Measurements from ENCODE around the gene TCL1A.
"Not testable (repeated sequence)": the region's sequence is repeated elsewhere in the genome, so short reads cannot be mapped to it uniquely, and the experiment has no call there.

TCL1A gene, protein sequence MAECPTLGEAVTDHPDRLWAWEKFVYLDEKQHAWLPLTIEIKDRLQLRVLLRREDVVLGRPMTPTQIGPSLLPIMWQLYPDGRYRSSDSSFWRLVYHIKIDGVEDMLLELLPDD

DNA sequence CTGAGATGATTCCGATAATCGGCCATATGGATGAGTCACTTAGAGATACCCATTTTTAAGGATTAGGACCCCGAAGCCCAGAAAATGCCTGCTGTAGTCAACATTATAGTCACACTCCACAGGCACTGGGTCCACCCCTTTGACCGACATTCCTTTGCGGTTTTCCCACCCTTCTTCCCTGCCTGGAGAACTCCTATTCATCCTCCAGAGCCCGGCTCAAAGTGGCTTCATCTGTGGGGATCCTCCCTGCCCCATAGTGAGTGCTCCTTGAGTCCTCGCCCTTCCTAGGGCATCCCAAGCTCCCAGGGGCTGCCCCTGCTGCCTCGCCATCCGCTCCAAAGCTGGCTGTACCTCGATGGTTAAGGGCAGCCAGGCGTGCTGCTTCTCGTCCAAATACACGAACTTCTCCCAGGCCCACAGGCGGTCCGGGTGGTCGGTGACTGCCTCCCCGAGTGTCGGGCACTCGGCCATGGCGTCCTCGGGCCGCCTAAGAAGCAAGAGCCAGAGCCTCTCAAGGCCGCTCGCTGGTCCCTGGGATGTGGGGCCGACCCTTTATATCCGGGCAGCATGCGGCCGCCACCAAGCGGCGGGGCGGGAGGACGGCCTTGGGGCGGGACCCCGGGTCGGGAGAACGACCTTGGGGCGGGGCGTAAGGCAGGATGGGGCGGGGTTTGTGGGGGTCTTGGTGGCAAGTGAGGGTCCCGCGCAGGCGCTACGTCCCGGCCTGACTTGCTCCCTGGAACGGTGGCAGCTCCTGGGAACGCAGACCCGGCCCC, at the start of gene TCL1A:
Gene TCL1A (minus strand): TSS at position 530 of the 776 bp plus-strand sequence. CDS start 59 bp downstream, at position 471.
- Histone ChIP-seq H3K4me2 (ENCODE audit: low read length) (peak within 1 kb of the TSS; percentile 63), H3K9me2 (replicated peaks; ENCODE audit: control insufficient read depth, low read length) (no peaks in the 10 kb centered on the region), H3K27me3 (ENCODE audit: control insufficient read depth, low read length) (peaks cover 44% of the 10 kb centered on the region), H3K4me1 (ENCODE audit: control insufficient read depth, low read length) (peaks cover 19% of the 10 kb centered on the region), H4K20me1 (ENCODE audit: control insufficient read depth, insufficient read depth, low read depth, low read length) (no peaks in the 10 kb centered on the region), H3F3A (ENCODE audit: control insufficient read depth, insufficient read depth) (no peaks in the 10 kb centered on the region), H3K9me3 (ENCODE audit: control insufficient read depth, insufficient read depth, low read length) (no peaks in the 10 kb centered on the region), H3K36me3 (ENCODE audit: control insufficient read depth, low read length) (0 out of 2 replicates have a peak, but pooled peaks cover 6% of the 10 kb centered on the region), H3K27ac (ENCODE audit: low read depth, low read length) (no peak within 1 kb of the TSS), H3K4me3 (ENCODE audit: low read length) (peak within 1 kb of the TSS; percentile 67), H3K79me2 (ENCODE audit: control insufficient read depth, low read length) (no peaks in the 10 kb centered on the region)
- peak; percentile 24 for TF ChIP-seq CTCF (IDR thresholded peaks at IDR 0.05; ENCODE audit: low read depth, low read length, poor library complexity, severe bottlenecking)
- TF ChIP-seq EZH2phosphoT487 (IDR thresholded peaks at IDR 0.05; ENCODE audit: borderline replicate concordance, low read length): peak; percentile 54; the same call in 1 of the 2 replicates

- not testable (repeated sequence) for H3K79me2 ChIP-seq (ENCODE audit: control insufficient read depth, low read length); H3K36me3 ChIP-seq (ENCODE audit: control insufficient read depth, low read length); H3K27me3 ChIP-seq (ENCODE audit: control insufficient read depth, low read length); H4K20me1 ChIP-seq (ENCODE audit: control insufficient read depth, insufficient read depth, low read depth, low read length); H3K4me3 ChIP-seq (ENCODE audit: low read length); H3K27ac ChIP-seq (ENCODE audit: low read depth, low read length); H3K9me2 ChIP-seq (replicated peaks; ENCODE audit: control insufficient read depth, low read length); H3F3A ChIP-seq (ENCODE audit: control insufficient read depth, insufficient read depth); H3K4me2 ChIP-seq (ENCODE audit: low read length); H3K4me1 ChIP-seq (ENCODE audit: control insufficient read depth, low read length); H3K9me3 ChIP-seq (ENCODE audit: control insufficient read depth, insufficient read depth, low read length)
These were observed 49.1 kb upstream of the TCL1A start for GRCh38 chr14:95763032-95763431.

- no peaks in the 10 kb centered on the region for H3K36me3 ChIP-seq (ENCODE audit: control insufficient read depth, low read length)
- no peak overlapping the region for H3K27ac ChIP-seq (ENCODE audit: low read depth, low read length)
- H3K4me3 ChIP-seq (ENCODE audit: low read length): no peak overlapping the region
- H4K20me1 ChIP-seq (ENCODE audit: control insufficient read depth, insufficient read depth, low read depth, low read length): no peaks in the 10 kb centered on the region
- H3K27me3 ChIP-seq (ENCODE audit: control insufficient read depth, low read length): no peaks in the 10 kb centered on the region; the same call in 1 of the 2 replicates
- H3K4me2 ChIP-seq (ENCODE audit: low read length): no peak overlapping the region
- H3K9me2 ChIP-seq (replicated peaks; ENCODE audit: control insufficient read depth, low read length): no peaks in the 10 kb centered on the region
- H3K9me3 ChIP-seq (ENCODE audit: control insufficient read depth, insufficient read depth, low read length): no peaks in the 10 kb centered on the region
- no peaks in the 10 kb centered on the region for H3F3A ChIP-seq (ENCODE audit: control insufficient read depth, insufficient read depth)
- no peaks in the 10 kb centered on the region for H3K79me2 ChIP-seq (ENCODE audit: control insufficient read depth, low read length)
- TF ChIP-seq EZH2phosphoT487 (IDR thresholded peaks at IDR 0.05; ENCODE audit: borderline replicate concordance, low read length): no peak
- TF ChIP-seq CTCF (IDR thresholded peaks at IDR 0.05; ENCODE audit: low read depth, low read length, poor library complexity, severe bottlenecking): no peak
- no peaks in the 10 kb centered on the region for H3K4me1 ChIP-seq (ENCODE audit: control insufficient read depth, low read length)
These were observed 47.5 kb upstream of the TCL1A start for GRCh38 chr14:95761436-95761835.

DNA sequence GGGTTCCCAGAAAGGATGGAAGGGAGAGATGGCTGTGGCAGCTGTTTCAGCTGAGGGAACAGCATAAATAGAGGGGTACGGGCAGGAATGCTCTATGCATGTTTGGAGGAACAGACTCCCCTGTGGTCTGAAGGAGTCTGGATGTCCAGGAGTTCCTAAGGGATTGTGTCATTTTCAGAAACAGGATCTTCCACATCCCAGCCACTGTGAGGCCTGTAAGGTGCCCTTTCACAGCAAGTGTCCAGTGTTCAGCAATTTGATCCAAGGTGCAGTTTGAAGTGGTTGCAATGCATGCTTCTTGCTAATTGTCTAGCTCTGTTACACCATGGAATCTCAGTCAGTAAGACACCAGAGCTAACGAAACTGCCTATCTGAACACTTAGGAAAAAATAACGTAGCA, 46.7 kb upstream of the TCL1A start:
- Histone ChIP-seq H3K36me3 (ENCODE audit: control insufficient read depth, low read length) (no peaks in the 10 kb centered on the region), H3K9me2 (replicated peaks; ENCODE audit: control insufficient read depth, low read length) (no peaks in the 10 kb centered on the region), H3K4me2 (ENCODE audit: low read length) (no peak overlapping the region), H3K9me3 (ENCODE audit: control insufficient read depth, insufficient read depth, low read length) (no peaks in the 10 kb centered on the region), H3F3A (ENCODE audit: control insufficient read depth, insufficient read depth) (no peaks in the 10 kb centered on the region), H3K27me3 (ENCODE audit: control insufficient read depth, low read length) (peaks cover 3% of the 10 kb centered on the region), H3K4me1 (ENCODE audit: control insufficient read depth, low read length) (no peaks in the 10 kb centered on the region), H4K20me1 (ENCODE audit: control insufficient read depth, insufficient read depth, low read depth, low read length) (no peaks in the 10 kb centered on the region), H3K79me2 (ENCODE audit: control insufficient read depth, low read length) (no peaks in the 10 kb centered on the region), H3K27ac (ENCODE audit: low read depth, low read length) (no peak overlapping the region), H3K4me3 (ENCODE audit: low read length) (no peak overlapping the region)
- no peak for TF ChIP-seq CTCF (IDR thresholded peaks at IDR 0.05; ENCODE audit: low read depth, low read length, poor library complexity, severe bottlenecking)
- no peak for TF ChIP-seq EZH2phosphoT487 (IDR thresholded peaks at IDR 0.05; ENCODE audit: borderline replicate concordance, low read length)
